Activated naive CD8-positive, alpha-beta T cell treated with anti-CD3 and anti-CD28 coated beads, Interleukin-2, amount 50 U/mL, for 24 hours (primary cell): ENCODE results near the gene UQCR10.

Experiments used
- ATAC-seq: fragments of 150-1000 bp; cut with Tn5 transposase; one replicate; pipeline ENCODE4 v1.10.0; 2021
- DNase-seq: peaks from one replicate; pipeline ENCODE4 v3.0.0; 2021
- H3K27ac Mint-ChIP-seq: one replicate; pipeline ENCODE4 v1.8.0; 2021; ENCODE audit warnings: mild to moderate bottlenecking, mixed read lengths
- H3K27me3 Mint-ChIP-seq: one replicate; pipeline ENCODE4 v1.8.0; 2021; ENCODE audit warnings: mixed read lengths
- H3K36me3 Mint-ChIP-seq: one replicate; pipeline ENCODE4 v1.8.0; 2021; ENCODE audit warnings: low read depth, mixed read lengths
- H3K4me1 Mint-ChIP-seq: one replicate; pipeline ENCODE4 v1.8.0; 2021; ENCODE audit warnings: mixed read lengths
- H3K4me3 Mint-ChIP-seq: one replicate; pipeline ENCODE4 v1.8.0; 2021; ENCODE audit warnings: mild to moderate bottlenecking, moderate library complexity, mixed read lengths
- H3K9me3 Mint-ChIP-seq: one replicate; pipeline ENCODE4 v1.8.0; 2021; ENCODE audit warnings: mixed read lengths

UQCR10 gene

DNA sequence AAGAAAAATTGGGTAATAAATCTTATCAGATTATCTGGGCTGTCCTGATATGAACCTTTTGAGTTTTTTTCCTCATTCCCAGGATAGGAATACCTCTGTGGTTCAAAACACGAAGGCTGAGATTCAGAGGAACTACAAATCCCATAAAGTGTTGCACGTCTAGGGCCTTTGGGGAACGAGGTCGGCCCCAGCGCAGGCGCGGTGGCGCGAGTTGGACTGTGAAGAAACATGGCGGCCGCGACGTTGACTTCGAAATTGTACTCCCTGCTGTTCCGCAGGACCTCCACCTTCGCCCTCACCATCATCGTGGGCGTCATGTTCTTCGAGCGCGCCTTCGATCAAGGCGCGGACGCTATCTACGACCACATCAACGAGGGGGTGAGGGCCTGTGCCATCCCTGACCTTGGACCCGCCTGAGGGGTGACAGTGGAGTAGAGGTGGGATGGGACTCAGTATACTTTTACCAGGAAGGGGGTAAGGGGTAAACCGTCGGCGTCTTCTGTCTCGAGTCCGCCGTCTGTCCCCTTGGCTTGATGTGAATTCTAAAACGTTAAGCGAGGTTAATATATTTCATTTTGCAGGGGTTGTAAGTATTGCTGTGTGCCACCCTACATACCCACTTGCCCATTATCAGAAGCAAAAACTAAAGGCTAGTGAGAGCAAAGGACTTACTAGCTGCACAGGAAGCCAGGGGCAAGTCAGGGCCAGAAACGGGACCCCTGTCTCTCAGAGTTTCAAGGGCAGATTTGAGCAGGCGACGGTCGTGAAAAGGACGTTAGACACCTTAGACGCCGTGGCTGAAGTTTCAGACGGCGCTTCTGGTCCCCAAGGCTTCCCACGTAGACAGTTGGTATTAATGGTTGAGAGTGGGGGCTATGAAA is at the start of gene UQCR10:
TSS of gene UQCR10 (plus strand) at position 199 of the 881 bp plus-strand sequence. CDS start at position 229, 30 bp downstream.
- peak within 1 kb of the TSS; percentile 100 for H3K4me3 Mint-ChIP-seq
- H3K27ac Mint-ChIP-seq, result peak within 1 kb of the TSS; percentile 99
- DNase-seq (peak; percentile 95), ATAC-seq (peak; percentile 77)
- H3K36me3 Mint-ChIP-seq, result peaks cover 29% of the 10 kb centered on the region
- no peaks in the 10 kb centered on the region for H3K27me3 Mint-ChIP-seq
- peaks cover 41% of the 10 kb centered on the region for H3K4me1 Mint-ChIP-seq
- H3K9me3 Mint-ChIP-seq, result no peaks in the 10 kb centered on the region

DNA sequence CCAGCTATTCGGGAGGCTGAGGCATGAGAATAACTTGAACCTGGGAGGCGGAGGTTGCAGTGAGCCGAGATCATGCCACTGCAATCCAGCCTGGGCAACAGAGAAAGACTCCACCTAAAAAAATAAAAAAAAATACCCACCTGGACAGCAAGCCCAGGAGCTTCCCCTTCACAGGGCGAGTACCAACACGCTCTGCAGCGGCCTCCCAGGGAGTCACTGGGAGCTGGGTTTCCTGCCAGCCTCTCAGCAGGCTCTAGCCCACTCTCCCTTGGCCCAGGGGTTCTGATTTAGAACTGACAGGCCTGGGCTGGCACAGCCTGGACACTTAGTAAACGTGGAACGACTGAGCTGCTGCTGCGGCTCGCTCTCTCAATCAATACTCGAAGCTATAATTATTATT is 49.4 kb upstream of the UQCR10 start:
- no peak overlapping the region for H3K4me3 Mint-ChIP-seq
- peaks cover 43% of the 10 kb centered on the region for H3K27me3 Mint-ChIP-seq
- H3K27ac Mint-ChIP-seq, result no peak overlapping the region
- H3K9me3 Mint-ChIP-seq, result no peaks in the 10 kb centered on the region
- ATAC-seq (no peak), DNase-seq (no peak)
- H3K36me3 Mint-ChIP-seq, result no peaks in the 10 kb centered on the region
- H3K4me1 Mint-ChIP-seq, result peaks cover 2% of the 10 kb centered on the region

DNA sequence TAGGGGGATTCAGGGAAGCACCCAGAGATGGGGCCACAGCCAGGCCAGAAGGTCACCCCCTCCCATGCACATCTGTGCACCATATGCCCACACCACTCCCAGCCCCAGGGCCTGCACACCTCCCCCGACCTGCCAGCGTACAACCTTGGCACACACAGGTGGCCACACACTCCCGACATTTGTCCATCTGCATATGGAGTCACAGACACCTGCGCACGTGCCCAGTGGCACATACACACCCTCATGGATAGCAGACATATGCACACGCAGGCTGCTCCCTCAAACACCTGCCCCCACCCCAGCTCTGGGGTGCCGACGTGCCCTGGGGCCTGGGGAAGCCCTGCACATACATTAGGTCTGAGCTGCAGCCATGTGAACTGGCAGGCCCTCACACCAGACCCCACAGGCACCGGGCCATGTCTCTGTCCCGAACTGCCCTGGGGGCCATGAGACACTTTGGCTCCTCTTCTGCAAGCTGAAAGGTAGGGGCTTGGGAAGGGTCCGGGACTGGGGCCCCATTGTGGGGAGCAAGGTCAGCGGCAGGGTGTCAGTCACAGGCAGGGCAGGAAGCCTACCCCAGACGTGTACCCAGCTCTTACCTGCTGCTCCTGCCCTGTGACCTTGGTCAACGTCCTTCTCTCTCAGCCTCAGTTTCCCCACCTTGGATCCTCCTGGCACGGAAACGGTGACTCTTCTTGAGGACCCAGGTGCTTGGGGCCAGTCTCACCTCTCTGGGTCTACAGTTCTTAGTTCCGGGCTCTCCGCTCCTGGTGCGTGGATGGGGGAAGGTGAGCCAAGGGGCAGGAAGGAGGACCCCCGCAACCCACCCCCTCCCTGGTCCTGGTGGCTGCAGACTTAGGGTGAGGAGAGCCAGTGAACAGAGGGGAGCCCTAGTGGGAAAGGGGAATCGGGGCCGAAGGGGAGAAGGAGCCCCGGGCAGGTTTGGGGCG is 47.9 kb upstream of the UQCR10 start:
- H3K4me1 Mint-ChIP-seq, result peaks cover 2% of the 10 kb centered on the region
- H3K4me3 Mint-ChIP-seq, result no peak overlapping the region
- H3K27me3 Mint-ChIP-seq, result peaks cover 46% of the 10 kb centered on the region
- ATAC-seq (no peak), DNase-seq (no peak)
- no peaks in the 10 kb centered on the region for H3K36me3 Mint-ChIP-seq
- H3K27ac Mint-ChIP-seq, result no peak overlapping the region
- no peaks in the 10 kb centered on the region for H3K9me3 Mint-ChIP-seq

DNA sequence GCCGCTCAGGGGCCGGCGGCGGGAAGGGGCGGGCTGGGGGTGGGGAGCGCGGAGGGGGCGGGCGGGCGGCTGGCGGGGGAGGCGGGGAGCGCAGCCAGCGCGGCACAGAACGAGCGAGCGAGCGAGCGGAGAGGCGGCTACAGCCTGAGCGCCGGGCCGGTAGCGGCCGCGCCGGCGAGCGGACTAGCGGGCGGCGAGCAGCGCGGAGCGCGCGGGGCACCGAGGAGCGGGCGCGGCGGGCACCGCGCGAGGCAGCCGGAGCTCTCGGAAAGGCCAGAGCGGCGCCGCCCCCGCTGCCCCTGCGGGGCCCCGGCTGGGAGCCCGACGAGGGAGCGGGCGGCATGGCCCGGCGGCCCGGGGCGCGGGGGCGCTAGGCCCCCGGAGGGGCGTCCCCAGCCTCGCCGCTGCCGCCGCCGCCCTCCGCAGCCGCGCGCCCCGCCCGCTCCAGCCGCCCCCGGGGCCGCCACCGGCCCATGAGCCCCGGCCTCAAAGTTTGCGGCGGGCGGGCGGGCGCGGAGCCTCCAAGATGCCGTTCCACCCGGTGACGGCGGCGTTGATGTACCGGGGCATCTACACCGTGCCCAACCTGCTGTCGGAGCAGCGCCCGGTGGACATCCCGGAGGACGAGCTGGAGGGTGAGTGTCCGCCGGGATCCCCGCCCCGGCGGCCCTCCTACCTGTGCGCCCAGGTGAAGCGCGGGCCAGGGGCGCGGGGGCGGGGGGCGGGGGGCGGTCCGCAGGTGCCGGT is 47.1 kb upstream of the UQCR10 start, which contains the start of gene CABP7:
TSS of gene CABP7 (plus strand) at position 105 of the 747 bp plus-strand sequence. CDS start at position 527, 422 bp downstream.
- DNase-seq (no peak), ATAC-seq (no peak)
- H3K27ac Mint-ChIP-seq, result no peak within 1 kb of the TSS
- H3K36me3 Mint-ChIP-seq, result no peaks in the 10 kb centered on the region
- H3K4me3 Mint-ChIP-seq, result no peak within 1 kb of the TSS
- H3K4me1 Mint-ChIP-seq, result peaks cover 2% of the 10 kb centered on the region
- peaks cover 43% of the 10 kb centered on the region for H3K27me3 Mint-ChIP-seq
- no peaks in the 10 kb centered on the region for H3K9me3 Mint-ChIP-seq

DNA sequence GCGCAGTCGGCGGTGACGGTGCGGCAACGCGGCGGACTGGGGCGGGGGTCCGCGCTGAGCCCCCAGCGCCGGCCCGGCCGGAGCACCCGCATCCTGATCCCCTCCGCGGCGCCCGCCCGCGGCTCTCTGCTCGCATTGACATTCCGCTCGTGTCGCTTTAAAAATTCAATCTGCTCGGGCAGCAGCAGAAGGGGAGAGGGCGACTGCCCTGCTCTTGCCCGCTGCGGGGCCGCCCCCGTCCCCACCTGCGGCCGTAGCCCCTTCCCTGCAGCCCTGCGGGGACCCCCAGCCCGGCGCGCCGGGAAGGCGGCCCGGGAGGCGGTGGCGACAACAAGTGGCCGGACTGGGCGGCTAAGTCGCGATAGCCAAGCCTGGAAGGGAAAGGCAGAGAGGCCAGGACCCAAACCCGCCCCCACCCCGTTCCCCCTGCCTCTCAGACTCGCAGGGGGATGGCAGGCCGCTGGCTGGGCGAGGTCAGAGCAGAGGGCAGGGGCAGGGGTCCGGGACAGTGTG is 46.3 kb upstream of the UQCR10 start:
- ATAC-seq (no peak), DNase-seq (no peak)
- Mint-ChIP-seq H3K4me3 (no peak overlapping the region), H3K9me3 (no peaks in the 10 kb centered on the region), H3K27me3 (peaks cover 43% of the 10 kb centered on the region), H3K36me3 (no peaks in the 10 kb centered on the region), H3K4me1 (peaks cover 2% of the 10 kb centered on the region), H3K27ac (no peak overlapping the region)

DNA sequence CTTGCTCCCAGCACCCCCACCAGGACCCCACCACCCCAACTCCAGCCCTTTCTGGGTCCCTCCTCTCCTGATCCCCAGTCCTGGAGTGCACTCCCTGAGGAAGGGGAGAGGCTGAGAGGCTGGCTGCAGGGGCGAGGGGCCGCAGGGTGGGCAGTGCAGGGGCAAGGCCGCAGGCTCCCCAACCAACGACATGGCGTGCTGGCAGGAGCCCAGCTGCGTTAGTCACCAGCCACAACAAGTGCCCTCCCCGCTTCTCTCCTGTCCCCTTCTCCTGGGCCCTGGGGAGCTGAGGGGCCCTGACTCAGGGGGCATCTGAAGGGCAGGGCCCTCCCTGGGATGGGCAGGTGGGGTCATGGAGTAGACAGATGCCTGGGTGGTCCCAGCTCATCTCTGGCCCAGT is 45.0 kb upstream of the UQCR10 start:
- peaks cover 2% of the 10 kb centered on the region for H3K4me1 Mint-ChIP-seq
- H3K36me3 Mint-ChIP-seq, result no peaks in the 10 kb centered on the region
- no peak for ATAC-seq
- no peak overlapping the region for H3K4me3 Mint-ChIP-seq
- H3K9me3 Mint-ChIP-seq, result no peaks in the 10 kb centered on the region
- no peak for DNase-seq
- H3K27ac Mint-ChIP-seq, result no peak overlapping the region
- peaks cover 36% of the 10 kb centered on the region for H3K27me3 Mint-ChIP-seq

DNA sequence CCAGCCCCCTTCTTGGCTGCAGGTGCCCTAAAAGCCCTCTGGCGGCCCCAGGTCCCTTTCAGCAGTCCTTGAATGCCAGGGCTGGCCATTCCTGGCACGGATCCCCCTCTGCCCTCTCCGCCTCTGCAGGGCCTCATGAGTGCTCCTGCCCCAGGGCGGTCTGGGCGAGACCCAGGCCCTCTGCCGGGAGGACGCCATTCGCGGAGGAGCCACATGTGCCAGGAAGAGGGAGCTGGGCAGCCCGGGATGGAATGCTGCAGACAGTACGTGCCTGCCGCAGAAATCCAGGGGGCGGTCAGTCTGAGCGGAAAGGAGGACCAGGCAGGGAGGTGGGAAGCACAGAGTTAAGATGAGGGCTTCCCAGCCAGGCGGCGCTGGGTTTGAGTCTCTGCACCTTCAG is 44.6 kb upstream of the UQCR10 start:
- no peak for ATAC-seq
- no peak overlapping the region for H3K4me3 Mint-ChIP-seq

DNA sequence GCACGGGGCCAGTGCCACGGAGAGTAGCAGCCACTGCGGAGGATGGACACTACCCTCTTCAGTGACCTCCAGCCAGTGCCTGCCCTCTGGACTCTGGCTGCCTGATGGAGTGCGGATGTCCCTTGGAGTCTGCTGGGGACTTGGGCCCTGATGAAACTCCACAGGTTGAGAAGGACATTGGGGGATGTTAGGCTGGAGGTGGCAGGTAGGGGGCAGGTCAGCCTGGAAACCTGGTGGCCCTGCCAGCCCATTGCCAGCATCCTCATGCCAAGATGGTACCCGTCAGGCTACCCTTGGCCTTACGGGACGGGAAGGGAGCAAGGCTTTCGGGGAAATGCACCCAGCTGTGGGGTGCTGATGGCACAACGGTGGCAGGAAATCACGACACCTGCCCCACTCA is 43.4 kb upstream of the UQCR10 start:
- Mint-ChIP-seq H3K36me3 (no peaks in the 10 kb centered on the region), H3K9me3 (no peaks in the 10 kb centered on the region), H3K27me3 (peaks cover 21% of the 10 kb centered on the region), H3K4me1 (peaks cover 2% of the 10 kb centered on the region), H3K4me3 (no peak overlapping the region), H3K27ac (no peak overlapping the region)
- ATAC-seq (no peak), DNase-seq (no peak)

More for the DNA sequence above, 44.6 kb upstream of the UQCR10 start:
- H3K27ac Mint-ChIP-seq, result no peak overlapping the region
- peaks cover 32% of the 10 kb centered on the region for H3K27me3 Mint-ChIP-seq
- no peak for DNase-seq
- H3K9me3 Mint-ChIP-seq, result no peaks in the 10 kb centered on the region
- no peaks in the 10 kb centered on the region for H3K36me3 Mint-ChIP-seq
- H3K4me1 Mint-ChIP-seq, result peaks cover 2% of the 10 kb centered on the region

DNA sequence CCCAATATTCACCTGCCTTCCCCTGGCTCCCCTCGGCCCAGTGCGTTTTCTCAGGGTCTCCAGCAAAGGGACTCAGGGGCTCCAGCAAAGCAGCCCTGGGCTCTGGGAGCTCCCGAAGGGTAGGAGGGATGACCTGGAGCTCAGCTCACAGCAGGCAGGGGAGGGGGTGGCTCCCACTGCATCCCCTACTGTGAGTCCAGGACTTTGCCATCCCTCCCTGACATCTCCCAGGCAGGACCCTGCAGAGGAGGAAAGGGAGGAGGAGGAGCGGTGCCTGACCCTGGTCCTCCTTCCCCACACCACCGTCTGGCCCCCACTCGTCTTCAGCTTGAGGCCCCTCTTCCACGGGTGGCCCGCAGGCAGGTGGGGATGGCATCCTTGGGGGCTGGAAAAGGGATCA is 42.3 kb upstream of the UQCR10 start:
- Mint-ChIP-seq H3K9me3 (no peaks in the 10 kb centered on the region), H3K4me3 (no peak overlapping the region), H3K36me3 (no peaks in the 10 kb centered on the region), H3K27ac (no peak overlapping the region), H3K4me1 (peaks cover 2% of the 10 kb centered on the region), H3K27me3 (peaks cover 12% of the 10 kb centered on the region)
- ATAC-seq (no peak), DNase-seq (no peak)

DNA sequence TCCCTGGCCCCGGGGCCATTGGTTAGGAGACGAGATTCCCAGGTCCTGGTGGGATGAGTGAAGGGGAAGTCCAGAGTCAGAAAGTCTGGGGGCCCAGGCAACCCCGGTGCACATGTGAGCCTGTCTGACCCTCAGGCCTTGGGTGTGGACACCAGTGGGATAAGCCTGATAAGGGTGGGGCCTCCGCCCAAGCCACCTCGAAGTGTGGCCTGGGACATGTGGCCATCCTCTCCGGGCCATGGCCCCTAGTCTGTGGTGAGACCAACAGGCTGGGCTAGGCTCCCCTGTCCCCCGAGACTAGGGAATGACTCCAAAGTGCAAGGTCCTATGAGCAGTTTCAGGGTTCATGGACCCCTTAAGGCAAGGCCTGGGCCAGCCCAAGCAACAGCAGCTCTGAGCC is 41.1 kb upstream of the UQCR10 start:
- no peak for DNase-seq
- Mint-ChIP-seq H3K36me3 (no peaks in the 10 kb centered on the region), H3K27ac (no peak overlapping the region), H3K4me1 (peaks cover 2% of the 10 kb centered on the region), H3K27me3 (peaks cover 10% of the 10 kb centered on the region), H3K4me3 (no peak overlapping the region), H3K9me3 (no peaks in the 10 kb centered on the region)
- ATAC-seq, result no peak

DNA sequence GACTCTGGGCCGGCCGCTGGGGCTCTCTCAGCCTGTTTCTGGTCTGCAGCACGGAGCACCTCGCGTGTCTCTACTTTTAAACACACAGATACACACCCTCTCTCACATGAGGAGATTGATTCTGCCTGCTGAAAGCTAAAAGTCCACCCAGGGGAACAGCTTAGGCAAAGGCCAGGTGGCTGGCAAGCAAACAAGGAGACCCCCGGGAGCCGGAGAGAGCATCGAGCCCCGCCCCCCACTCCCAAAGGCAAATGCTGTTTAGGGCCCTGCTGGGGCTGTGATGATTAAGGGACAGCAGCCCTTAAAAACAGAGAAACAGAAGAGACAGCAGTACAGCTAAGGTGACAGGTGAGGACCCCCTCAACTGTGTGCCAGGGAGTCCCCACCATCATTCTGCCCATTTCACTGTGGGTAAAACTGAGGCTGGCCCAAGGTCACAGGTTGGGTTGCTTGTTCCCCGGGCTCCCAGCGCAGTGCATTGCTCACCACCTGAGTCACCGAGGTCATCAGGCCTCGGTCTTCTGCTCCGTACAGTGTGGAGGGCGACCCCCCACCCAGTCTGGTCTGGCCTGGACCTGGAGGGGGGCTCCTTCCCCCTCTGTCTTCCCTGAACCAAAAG is 40.5 kb upstream of the UQCR10 start:
- H3K4me3 Mint-ChIP-seq, result no peak overlapping the region
- DNase-seq (no peak), ATAC-seq (no peak)
- H3K36me3 Mint-ChIP-seq, result no peaks in the 10 kb centered on the region
- H3K27ac Mint-ChIP-seq, result no peak overlapping the region
- no peaks in the 10 kb centered on the region for H3K9me3 Mint-ChIP-seq
- H3K4me1 Mint-ChIP-seq, result no peaks in the 10 kb centered on the region
- peaks cover 7% of the 10 kb centered on the region for H3K27me3 Mint-ChIP-seq

DNA sequence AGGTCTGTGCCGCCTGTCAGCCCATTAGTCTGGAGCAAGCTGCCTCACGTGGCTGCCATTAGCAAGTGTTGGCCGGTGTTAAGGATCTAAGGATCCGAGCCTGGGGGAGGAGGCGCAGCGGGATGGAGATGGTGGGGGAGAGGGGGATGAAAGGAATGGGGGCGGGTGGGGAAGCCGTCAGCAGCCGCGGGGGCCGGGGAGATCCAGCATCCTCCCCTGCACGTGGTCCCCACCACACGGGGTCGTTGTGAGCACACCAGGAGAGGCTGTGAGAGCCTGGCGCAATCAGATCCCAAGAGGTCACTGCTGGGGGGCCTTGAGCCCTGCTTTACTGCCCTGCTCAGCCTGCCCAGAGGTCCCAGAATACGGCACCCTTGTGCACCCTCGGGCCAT is 40.0 kb upstream of the UQCR10 start:
- peak; percentile 24 for DNase-seq
- no peaks in the 10 kb centered on the region for H3K4me1 Mint-ChIP-seq
- no peak overlapping the region for H3K4me3 Mint-ChIP-seq
- H3K36me3 Mint-ChIP-seq, result no peaks in the 10 kb centered on the region
- no peak for ATAC-seq
- H3K9me3 Mint-ChIP-seq, result no peaks in the 10 kb centered on the region
- H3K27me3 Mint-ChIP-seq, result peaks cover 3% of the 10 kb centered on the region
- no peak overlapping the region for H3K27ac Mint-ChIP-seq

DNA sequence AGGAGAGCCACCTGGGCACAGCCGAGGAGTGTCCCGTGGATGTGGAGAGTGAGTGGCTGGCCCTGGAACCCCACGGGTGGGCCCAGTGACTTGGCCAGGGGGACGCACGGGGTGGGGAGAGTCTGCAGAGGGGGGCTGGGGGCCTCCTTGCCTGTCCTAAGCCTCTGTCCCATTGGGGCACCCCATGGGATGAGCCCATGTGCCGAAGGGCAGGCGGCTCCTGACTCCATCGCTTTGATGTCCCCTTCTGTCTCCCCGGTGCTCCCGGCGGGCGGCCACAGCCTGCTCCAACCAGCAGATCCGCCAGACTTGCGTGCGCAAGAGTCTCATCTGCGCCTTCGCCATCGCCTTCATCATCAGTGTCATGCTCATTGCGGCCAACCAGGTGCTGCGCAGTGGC is 38.0 kb upstream of the UQCR10 start:
- H3K9me3 Mint-ChIP-seq, result no peaks in the 10 kb centered on the region
- H3K36me3 Mint-ChIP-seq, result no peaks in the 10 kb centered on the region
- H3K27me3 Mint-ChIP-seq, result no peaks in the 10 kb centered on the region
- H3K4me1 Mint-ChIP-seq, result no peaks in the 10 kb centered on the region
- DNase-seq (no peak), ATAC-seq (no peak)
- H3K27ac Mint-ChIP-seq, result no peak overlapping the region
- no peak overlapping the region for H3K4me3 Mint-ChIP-seq
